Hematopoietic multipotent progenitor cell treated with erythropoietin and hydrocortisone succinate and interleukin-3 and kit ligand, for 15 days (in vitro differentiated cells): ENCODE measurements around the gene HS6ST1.
"Not testable (repeated sequence)": the region's sequence is repeated elsewhere in the genome, so short reads cannot be mapped to it uniquely, and the experiment has no call there.

Experiments
- DNase-seq: peaks from one replicate; pipeline ENCODE4 v3.0.0-alpha.2; 2015; ENCODE audit warnings: low spot score

Gene HS6ST1

DNA sequence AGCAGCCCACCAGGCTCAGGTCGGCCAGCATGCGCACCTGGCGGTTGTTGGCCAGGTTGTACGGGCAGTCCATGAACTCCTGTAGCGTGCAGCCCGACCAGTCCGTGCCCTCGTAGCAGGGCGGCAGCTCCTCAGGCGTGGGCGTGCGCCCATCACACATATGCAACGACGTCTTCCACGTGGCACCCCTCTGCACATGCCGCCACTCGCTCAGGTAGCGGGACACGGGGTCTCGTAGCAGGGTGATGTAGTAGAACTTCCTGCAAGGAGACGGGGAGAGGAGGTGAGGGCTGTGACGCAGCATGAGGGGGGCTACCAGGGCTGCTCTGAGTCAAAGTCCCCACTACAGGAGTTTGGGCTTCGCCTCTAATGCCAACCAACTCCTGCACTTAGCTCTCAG, 50.1 kb downstream of the HS6ST1 start:
- not testable (repeated sequence) for DNase-seq

DNA sequence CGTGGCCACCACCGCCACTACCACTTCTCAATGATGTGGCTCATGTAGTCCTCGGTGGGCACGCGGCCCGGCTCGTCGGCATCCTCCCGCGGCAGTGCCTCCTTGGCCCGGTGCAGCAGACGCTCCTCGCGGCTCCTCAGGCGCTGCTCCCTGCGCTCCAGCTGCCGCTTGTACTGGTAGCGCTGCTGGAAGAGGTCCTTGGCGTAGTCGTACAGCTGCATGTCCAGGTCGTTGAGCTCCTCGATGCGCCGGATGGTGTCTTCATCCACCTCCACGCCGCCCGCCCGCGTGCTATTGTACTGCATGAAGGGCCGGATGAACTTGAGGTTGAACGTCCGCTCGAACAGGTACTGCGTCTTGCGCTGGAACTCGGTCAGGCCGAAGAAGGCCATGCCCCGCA, 50.5 kb downstream of the HS6ST1 start:
- DNase-seq: not testable (repeated sequence)

DNA sequence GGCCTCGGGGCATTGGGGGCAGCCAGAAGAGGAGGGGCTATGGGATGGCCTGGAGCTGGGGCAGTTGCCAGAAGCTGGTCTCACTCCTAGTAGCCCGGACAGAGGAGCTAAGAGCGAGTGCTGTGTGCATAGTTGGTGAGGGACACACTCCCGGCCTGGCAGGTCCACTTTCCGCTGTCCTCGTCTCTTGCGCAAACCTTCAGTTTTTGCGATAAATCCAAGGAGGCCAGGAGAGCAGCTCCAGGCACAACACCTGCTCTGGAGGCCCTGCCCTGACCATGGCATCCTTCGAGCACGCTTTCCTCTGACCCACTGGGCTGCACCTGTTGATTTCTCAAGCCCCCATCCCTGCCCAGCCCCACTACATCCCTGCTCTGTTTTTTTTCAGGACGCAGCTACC, 51.0 kb downstream of the HS6ST1 start:
- DNase-seq: not testable (repeated sequence)

DNA sequence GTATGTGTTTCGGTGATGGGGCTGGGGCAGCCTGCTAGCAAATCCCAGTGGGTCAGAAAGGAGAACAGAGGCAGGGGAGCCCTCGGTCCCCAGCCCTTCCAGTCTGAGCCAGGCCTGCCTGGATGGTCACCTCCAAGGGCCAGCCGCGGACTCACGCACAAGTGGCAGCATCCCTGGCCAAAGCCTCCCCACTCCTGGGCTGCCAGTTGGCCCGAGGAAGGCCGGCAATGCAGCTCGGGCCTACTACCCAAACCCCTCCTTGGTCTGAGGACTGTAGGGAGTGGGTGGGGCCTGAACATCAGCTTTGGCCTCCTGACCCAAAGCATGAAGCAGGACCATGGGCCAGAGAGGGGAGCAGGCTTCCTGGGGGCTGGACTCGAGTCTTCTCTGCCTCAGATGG, 51.5 kb downstream of the HS6ST1 start:
- not testable (repeated sequence) for DNase-seq

DNA sequence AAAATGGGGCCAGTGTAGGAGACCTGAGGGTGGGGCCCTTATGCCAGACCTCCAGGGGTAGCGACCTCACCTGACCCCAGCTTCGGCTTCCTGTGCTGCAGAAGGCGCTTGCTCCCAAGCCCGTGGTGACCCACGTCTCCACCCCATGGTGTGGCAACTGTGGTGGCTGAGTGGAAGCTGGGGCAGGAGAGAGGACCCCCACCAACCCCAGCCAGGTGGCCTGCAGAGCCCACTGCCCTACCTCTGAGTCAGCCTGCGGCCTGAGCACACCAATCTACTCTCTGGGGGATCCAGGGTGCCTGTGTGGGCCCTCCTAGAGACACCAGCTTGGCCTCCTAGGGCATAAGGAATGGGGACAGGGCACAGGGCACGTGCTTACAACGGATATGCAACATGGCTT, 52.2 kb downstream of the HS6ST1 start:
- not testable (repeated sequence) for DNase-seq

DNA sequence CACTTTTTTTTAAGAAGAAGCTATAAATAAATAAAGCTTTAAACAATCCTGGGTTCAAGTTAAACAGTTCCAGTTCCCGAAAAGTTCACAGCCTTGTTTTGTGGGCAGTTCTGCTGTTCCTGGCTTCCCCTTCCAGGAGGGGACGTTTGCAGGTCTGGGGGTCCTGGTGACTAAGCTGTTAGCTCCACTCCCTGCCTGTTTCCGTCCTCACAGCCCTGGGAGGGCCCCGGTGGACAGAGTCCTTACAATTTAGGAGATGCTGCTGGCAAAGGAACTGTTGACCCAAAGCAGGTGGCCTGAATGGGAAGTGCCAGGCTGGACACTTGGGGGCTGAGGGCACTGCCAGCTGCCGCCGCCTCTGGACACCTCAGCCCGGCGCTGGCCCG, 53.1 kb downstream of the HS6ST1 start:
- DNase-seq: not testable (repeated sequence)

DNA sequence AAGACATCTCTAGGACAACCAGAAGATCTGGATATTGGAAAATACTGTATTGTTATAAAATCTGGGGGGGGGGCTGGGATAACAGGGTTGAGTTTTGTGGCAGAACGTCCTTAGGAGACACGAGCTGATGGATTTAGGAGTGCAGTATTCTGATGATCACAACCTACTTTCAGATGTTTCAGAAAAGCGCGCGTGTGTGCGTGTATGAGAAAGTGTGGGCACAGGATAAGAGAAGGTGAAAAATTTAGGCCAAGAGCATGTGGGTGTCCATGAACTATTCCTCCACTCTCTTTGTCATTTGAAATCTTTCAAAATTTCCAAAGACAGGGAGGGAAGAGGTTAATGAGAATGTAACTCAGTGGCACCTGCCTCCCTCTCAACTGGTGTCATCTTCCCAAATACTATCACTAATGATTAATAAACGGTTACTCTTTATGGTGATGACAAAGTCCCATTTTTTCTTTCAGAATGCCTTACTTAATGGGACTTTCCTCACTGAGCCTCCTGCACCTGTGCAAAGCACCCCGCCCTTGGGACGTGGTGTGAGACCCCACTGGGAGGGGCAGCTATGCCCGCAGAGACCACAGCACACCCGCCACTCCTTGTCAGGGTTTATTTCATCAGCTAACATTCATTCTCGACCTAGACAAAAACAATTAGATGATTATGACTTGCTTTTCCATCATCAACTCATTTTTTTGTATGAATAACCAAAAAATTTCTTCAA, 53.6 kb downstream of the HS6ST1 start:
- DNase-seq: no peak

DNA sequence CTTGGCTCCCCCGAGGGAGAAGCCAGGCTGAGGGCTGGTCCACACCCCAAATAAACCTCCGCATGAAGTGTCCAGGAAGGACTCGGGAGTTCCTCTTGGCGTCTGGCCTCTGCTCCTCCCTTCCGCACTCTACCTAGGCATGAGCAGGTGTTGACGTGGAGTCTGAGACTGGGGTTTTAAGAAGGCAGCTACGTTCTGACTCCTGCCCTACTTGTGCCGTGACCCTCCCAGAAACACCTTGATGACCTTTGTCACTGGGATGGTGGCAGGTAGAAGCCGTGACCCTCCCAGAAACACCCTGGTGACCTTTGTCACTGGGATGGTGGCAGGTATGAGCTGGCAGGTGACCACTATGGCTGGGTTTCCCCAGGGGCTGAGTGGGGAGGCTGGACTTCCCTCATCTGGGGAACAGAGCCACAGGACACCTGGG, 54.8 kb downstream of the HS6ST1 start:
- no peak for DNase-seq

DNA sequence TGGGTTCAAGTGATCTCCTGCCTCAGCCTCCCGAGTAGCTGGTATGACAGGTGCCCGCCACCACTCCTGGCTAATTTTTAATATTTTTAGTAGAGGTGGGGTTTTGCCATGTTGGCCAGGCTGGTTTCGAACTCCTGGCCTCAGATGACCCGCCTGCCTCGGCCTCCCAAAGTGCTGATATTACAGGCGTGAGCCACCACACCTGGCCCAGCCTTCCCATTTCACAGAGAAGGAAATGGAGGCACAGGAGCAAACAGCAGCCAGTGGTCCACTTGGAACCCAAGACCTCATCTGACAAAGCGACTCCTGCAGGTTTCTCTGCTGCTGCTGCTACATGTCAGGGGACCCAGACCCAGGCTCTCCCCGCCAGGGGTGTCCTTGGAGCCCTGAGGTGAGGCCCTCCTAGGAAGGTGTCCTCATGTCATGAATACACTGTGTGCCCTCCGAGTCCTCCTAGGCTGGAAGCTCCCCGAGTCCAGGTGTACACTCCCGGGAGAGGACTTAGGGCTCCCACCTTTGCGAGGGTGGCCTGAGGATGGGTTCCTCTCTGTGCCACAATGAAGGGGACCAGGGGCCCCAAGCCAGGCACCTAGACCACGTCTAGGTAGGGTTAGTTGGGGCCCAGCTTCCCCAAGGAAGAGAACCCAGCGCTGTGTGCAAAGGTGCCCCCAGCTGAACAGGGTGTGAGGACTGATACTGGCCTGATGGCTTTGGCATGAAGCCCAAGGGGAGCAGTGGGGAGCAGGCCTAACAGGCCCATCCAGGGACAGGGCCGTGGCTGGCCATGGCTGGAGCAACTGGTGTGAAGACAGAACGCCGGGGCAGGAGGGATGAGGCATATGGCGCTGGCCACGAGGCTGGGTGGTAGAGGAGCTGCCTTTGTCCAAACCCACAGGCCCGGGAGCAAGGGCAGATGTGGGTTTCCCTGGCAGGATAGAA, 56.1 kb downstream of the HS6ST1 start:
- DNase-seq: no peak

DNA sequence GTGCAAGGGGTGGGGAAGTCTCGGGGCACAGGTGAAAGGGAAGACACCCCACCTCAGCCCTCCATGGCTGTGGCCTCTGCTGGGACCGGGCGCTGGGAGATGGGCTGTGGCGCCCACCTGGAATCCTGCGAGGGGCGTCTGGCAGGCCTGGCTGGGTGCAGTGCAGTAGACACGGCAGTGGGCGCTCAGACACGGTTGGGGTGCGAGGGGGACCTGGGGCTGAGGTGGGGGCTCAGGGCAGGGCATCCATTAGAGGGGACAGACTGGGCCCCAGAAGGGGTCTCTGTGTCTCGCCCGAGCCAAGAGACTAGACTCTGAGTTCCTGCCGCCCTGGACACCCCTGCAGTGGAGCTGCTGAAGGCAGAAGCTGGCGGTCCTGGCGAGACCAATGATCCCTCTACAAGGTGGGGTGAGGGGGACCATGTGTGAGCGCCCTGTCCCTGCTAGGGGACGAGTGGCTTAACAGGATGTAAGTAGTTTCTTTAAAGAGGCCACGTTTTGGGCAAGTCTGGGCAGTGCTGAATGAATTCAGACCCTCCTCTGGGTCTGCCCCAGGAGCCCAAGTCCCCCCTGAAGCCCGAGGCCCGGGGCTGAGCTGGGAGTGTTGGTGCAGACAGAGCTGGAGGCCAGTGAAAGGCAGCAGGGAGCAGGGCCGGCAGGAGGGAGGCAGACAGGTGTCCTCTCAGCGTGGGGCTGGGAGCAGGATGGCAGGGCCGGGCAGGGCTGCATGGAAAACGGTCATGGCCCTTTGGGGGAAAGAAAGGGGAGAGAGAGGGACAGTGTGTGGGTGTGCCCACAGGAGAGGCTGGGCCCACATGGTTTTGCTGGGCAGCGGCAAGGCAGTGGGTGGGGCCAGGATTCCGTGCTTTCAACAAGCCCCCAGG, 57.2 kb downstream of the HS6ST1 start:
- DNase-seq: no peak

DNA sequence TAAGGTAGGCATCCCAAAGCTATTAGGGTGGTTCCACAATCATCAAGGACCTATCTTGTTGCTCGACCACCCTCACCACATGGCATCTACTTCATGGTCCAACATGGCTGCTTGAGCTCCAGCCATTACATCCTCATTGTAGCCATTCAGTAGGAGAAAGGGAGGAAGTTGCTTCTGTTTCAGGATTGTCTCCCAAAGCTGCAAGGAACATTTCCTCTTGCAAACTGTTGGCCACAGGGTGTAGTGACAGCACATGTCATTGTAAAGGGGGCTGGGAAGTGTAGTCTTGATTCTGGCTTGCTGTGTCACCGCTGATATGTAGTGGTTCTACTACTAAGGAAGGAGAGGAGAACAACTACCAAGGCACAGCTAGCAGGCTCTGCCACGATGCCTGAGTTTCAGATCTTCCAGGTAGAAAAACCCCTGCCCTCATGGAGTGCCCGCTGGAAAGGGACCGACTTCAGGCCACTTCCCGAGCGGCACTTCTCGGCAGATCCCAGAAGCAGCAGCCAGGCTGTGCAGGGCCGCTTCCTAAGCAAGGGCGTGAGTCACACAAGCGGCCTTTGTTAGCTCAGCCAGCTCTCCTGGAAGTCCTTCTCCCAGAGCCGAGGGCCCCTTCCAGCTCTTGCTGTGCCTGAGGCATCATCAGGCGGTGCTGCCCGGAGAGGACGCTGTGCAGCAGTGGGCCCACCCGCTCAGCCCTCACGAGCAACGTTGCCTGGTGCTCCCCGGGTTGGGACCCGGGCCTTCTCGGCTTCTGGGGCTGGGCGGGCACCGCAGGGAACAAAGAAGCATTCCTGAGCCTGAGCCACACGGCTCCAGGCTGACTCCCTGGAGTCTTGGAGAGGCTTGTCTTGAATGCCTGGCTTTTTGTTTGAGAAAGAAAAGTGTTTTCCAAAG, 58.2 kb downstream of the HS6ST1 start:
- no peak for DNase-seq

DNA sequence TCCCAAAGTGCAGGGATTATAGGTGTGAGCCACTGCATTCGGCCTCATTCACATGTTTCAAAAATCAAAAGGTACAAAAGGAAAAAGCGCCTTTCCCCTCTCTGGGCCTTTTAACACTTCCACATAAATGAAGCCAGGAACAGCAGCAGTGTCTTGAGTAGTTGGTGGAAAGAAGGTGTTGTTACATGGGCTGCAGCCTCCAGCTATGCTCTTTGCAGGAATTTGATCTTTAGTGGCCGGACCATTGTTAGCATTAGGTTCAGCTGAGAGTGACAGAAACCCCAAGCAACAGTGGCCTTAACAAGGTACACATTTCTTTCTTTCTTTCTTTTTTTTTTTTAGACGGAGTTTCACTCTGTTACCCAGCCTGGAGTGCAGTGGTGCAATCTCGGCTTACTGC, 59.1 kb downstream of the HS6ST1 start:
- DNase-seq: no peak

DNA sequence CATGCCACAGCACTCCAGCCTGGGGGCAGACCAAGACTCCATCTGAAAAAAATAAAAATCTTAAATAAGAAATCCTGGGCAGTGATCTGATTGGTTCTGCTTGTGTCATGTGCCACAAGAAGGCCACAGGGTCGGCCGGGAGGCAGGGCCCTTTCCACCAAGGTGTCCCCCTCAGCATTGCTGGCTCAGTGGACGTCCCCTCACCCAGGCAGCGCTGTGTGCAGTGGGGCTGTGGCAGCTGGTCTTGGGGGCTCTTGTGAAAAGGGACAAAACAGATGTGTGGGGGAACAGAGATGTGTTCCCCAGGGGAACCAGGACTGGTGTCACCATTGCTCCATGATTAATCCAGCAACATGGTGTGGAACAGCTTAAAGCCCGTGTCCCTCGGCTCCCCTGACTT, 60.5 kb downstream of the HS6ST1 start:
- DNase-seq: no peak

DNA sequence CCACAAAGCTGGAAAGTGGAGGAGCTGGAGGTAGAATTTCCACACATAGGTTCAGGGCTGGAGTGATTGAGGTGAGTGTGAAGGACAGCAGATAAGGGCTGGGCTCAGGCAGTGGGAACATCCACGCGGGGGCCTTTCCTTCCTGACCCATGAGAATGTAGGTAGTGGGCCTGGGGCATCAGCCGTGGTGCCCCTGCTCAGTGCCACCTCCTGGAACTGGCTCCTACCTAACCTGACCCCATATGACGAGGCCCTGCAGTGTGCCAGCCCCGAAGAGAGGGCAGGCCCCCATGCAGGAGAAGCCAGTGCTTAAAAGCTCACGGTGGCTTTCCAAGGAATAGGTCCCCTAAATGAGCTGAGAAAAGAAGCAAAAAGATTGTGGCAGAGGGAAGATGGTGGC, 66.2 kb downstream of the HS6ST1 start:
- DNase-seq: no peak

DNA sequence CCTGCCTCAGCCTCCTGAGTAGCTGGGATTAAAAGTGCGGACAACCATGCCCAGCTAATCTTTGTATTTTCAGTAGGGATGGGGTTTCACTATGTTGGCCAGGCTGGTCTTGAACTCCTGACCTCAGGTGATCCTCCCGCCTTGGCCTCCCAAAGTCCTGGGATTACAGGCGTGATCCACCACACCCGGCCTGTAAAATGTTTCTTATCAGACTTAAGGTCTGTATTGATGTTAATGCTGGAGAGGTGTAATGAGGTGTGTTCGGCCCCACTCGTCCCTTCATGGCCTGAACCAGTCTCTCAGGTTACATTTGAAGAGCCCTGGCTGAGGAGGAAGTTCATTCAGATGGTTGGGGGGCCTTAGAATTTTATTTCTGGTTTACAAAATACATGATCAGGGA, 66.6 kb downstream of the HS6ST1 start:
- DNase-seq: not testable (repeated sequence)

DNA sequence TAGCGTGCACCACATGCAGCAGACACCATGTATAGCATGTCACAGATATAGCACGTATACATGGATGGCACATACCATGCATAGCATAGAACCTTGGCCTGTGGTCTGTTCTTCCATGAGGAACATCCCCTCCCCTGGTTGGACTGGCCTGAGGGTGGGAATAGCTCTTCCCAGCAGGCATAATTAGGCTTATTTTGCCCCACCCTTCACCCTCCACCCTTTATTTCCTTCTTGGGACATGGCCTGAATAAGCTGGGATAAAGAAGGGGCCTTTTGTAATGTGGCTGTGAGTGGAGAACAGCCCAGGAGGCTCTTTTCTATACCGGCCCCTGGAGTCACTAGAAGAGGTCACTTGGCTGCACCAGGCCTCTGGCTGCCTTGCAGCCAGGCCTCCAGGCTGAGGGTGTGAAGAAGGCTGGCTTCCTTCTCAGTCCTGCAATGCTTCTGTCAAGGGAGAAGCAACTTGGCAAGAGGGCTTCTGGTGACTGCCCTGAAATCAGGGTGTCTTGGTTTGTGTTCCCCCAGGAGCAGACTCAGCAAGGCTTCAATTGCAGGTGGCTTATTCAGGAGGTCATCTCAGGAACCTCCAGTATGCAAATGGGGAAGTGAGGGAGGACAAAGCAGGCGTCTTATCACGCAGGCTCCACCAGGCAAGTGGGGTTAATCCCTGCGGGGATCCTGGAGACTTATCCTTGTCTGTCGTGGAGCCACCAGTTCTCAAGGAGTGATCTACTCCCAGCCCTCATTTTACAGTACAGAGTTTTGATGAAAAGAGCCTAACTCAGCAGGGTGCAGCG, 68.2 kb downstream of the HS6ST1 start:
- no peak for DNase-seq

DNA sequence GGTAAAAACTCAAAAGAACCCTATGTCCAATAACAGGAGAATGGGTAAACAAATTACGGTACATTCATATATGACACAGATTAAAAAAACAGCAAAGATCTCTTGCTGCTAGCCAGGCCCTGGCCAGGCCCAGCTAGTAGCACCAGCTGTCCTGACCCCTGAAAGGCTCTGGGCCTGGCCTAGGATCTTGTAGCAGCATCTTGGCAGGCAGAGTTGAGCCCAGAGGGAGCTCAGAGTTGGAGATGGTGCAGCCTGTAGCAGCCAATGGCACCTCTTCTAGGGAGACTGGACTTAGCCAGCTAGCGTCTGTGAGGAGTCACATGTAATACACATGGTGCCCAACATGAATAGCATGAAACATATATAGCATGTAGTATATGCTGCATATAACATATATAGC, 69.1 kb downstream of the HS6ST1 start:
- no peak for DNase-seq

DNA sequence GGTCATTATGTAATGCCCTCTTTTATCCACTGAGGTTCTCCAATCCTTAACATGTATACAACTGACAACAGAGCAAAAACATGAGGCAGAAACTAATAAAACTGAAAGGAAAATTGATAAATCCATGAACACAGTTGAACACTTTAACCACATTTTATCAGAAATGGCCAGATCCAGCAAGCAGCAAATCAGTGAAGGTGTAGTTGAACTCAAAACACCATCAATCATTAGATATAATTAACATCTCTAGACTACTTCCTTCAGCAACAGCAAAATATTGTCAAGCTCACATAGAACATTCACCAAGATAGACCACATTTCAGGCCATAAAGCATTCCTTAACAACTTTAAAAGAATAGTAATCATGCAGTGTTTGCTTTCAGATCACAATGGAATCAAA, 72.9 kb downstream of the HS6ST1 start:
- DNase-seq: no peak

DNA sequence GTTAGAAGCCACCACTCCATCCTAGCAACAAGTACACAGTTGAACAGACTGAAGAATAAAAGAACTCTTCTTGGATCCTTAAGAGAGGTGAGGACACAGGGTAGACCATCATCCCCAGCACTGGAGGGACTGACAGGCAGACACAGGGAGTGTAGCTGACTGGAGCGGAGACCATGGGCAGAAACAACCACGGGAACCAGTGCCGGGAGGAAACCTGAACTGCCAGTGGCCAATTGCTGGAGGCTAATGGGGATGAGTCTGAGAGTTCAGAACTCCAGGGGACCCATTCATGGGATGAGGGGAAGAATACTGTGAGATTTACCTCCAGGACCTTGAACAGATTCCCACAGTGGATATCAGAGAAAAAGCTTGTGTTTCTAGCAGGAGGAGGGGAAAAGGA, 76.8 kb downstream of the HS6ST1 start:
- no peak for DNase-seq

DNA sequence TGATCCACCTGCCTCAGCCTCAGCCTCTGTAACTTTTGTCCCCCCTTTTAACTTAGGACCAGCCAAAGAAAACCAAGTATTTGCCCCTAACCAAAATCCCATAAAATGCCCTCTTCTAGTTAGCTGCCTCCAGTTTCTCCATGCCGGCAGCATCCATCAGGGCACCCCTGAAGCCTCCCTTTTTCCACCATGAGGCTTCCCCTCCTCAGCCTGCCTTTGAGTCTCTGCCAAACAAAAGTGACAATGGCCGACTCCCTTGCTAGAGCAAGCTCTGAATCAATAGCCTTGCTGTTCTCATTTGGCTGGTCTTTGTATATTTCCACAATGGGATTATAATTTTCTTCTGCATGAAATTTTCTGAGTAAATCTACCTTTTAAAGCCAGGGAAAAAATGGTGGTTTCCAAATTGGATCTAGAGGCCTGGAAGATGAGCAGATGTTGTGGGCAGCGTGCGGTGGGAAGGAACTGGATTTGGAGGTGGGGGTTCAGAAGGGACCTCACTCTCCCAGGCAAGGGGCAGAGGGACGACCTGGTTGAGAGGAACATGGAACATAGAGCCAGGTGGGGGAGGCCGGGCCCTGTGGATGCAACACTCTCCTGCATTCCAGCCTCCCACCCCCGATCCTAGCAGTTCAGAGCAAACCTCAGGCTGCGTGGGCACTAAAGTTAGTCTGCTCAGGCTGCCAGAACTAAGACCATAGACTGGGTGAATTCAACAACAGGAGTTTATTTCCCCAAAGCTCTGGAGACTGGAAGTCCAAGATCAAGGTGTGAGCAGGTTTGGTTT, 80.6 kb downstream of the HS6ST1 start:
- DNase-seq: no peak
